ENCODE data around the gene SLC39A11.

GRCh38 chr17:73093286-73093685, 798 bp upstream of the SLC39A11 start:
- no peak for TF ChIP-seq POLR2A (IDR thresholded peaks at IDR 0.05)
- TF ChIP-seq, protein P1, sequence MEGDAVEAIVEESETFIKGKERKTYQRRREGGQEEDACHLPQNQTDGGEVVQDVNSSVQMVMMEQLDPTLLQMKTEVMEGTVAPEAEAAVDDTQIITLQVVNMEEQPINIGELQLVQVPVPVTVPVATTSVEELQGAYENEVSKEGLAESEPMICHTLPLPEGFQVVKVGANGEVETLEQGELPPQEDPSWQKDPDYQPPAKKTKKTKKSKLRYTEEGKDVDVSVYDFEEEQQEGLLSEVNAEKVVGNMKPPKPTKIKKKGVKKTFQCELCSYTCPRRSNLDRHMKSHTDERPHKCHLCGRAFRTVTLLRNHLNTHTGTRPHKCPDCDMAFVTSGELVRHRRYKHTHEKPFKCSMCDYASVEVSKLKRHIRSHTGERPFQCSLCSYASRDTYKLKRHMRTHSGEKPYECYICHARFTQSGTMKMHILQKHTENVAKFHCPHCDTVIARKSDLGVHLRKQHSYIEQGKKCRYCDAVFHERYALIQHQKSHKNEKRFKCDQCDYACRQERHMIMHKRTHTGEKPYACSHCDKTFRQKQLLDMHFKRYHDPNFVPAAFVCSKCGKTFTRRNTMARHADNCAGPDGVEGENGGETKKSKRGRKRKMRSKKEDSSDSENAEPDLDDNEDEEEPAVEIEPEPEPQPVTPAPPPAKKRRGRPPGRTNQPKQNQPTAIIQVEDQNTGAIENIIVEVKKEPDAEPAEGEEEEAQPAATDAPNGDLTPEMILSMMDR (IDR thresholded peaks at IDR 0.05) = no peak
- TF ChIP-seq EP300 (IDR thresholded peaks at IDR 0.05) = no peak
